Stimulated activated naive CD8-positive, alpha-beta T cell treated with anti-CD3 and anti-CD28 coated beads, Interleukin-15, Interleukin-2, amounts not matched to agents 100 ng/mL and 50 ng/mL, for 24 hours (primary cell): ENCODE measurements around the gene MNT.
A peak's percentile ranks its signal among the peaks of the same experiment; 100 is the strongest.
"Not testable (repeated sequence)": the region's sequence is repeated elsewhere in the genome, so short reads cannot be mapped to it uniquely, and the experiment has no call there.

Source experiments
- H3K27ac Mint-ChIP-seq: one replicate; pipeline ENCODE4 v1.8.0; 2021; ENCODE audit warnings: mild to moderate bottlenecking, mixed read lengths
- H3K27me3 Mint-ChIP-seq: one replicate; pipeline ENCODE4 v1.8.0; 2021; ENCODE audit warnings: mixed read lengths
- H3K36me3 Mint-ChIP-seq: one replicate; pipeline ENCODE4 v1.8.0; 2021; ENCODE audit warnings: low read depth, mixed read lengths
- H3K4me1 Mint-ChIP-seq: one replicate; pipeline ENCODE4 v1.8.0; 2021; ENCODE audit warnings: low read depth, mixed read lengths
- H3K4me3 Mint-ChIP-seq: one replicate; pipeline ENCODE4 v1.8.0; 2021; ENCODE audit warnings: mild to moderate bottlenecking, mixed read lengths
- H3K9me3 Mint-ChIP-seq: one replicate; pipeline ENCODE4 v1.8.0; 2021; ENCODE audit warnings: mixed read lengths

The MNT gene

GRCh38 chr17:2400877-2401425 is at the start of gene MNT:
MNT (minus strand) TSS chr17:2401060; CDS start chr17:2400712, 348 bp downstream.
- peak within 1 kb of the TSS; percentile 94 for H3K4me3 Mint-ChIP-seq
- H3K9me3 Mint-ChIP-seq: no peaks in the 10 kb centered on the region
- H3K27ac Mint-ChIP-seq: peak within 1 kb of the TSS; percentile 99
- peaks cover 58% of the 10 kb centered on the region for H3K4me1 Mint-ChIP-seq
- peaks cover 5% of the 10 kb centered on the region for H3K36me3 Mint-ChIP-seq
- no peaks in the 10 kb centered on the region for H3K27me3 Mint-ChIP-seq

- peaks cover 47% of the 10 kb centered on the region for H3K36me3 Mint-ChIP-seq
- H3K4me3 Mint-ChIP-seq: no peak overlapping the region
- H3K9me3 Mint-ChIP-seq: peaks cover 5% of the 10 kb centered on the region
- H3K27me3 Mint-ChIP-seq: no peaks in the 10 kb centered on the region
- peaks cover 15% of the 10 kb centered on the region for H3K4me1 Mint-ChIP-seq
- H3K27ac Mint-ChIP-seq: no peak overlapping the region
These were observed 49.3 kb upstream of the MNT start for GRCh38 chr17:2450016-2450650.

DNA sequence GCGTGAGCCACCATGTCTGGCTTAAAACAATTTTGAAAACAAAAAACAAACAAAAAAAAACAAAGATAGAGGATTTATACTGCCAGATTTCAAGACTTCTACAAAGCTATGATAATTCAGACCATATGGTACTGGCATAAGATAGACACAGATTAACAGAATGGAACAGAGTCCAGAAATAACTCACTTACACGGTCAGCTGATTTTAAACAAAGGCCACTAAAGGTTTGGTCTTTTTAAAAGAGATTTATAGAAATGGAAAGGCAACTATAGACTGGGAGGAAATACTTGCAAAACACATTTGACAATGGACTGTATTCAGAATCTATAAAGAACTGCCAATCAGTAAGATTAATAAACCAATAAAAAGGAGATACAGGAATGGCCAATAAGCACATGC is 48.6 kb upstream of the MNT start:
- H3K4me3 Mint-ChIP-seq: no peak overlapping the region
- H3K27ac Mint-ChIP-seq: no peak overlapping the region
- peaks cover 15% of the 10 kb centered on the region for H3K4me1 Mint-ChIP-seq
- peaks cover 49% of the 10 kb centered on the region for H3K36me3 Mint-ChIP-seq
- H3K9me3 Mint-ChIP-seq: peaks cover 5% of the 10 kb centered on the region
- no peaks in the 10 kb centered on the region for H3K27me3 Mint-ChIP-seq

- H3K27ac Mint-ChIP-seq, H3K4me1 Mint-ChIP-seq, H3K27me3 Mint-ChIP-seq, H3K9me3 Mint-ChIP-seq, H3K4me3 Mint-ChIP-seq: not testable (repeated sequence)
- peaks cover 39% of the 10 kb centered on the region for H3K36me3 Mint-ChIP-seq
These were observed 46.6 kb upstream of the MNT start for GRCh38 chr17:2447479-2447878.

- H3K27ac Mint-ChIP-seq: no peak overlapping the region
These were observed 44.8 kb upstream of the MNT start for GRCh38 chr17:2445638-2446037.

DNA sequence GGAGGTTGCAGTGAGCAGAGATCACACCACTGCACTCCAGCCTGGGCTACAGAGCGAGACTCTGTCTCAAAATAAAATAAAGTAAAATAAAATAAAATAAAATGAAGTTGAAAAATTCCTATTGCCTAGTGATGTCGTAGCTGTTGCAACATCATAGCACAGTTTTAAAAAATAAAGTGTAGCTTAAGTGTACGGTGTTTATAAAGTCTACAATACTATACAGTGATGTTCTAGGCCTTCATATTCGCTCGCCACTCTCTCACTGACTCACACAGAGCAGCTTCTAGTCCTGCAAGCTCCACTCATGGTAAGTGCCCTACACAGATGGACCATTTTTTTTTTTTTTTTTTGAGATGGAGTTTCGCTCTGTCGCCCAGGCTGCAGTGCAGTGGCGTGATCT is 43.5 kb upstream of the MNT start:
- Mint-ChIP-seq H3K27me3 (no peaks in the 10 kb centered on the region), H3K36me3 (peaks cover 40% of the 10 kb centered on the region), H3K9me3 (peaks cover 5% of the 10 kb centered on the region), H3K27ac (no peak overlapping the region), H3K4me3 (no peak overlapping the region), H3K4me1 (no peaks in the 10 kb centered on the region)

More at GRCh38 chr17:2445638-2446037, 44.8 kb upstream of the MNT start:
- H3K4me3 Mint-ChIP-seq: no peak overlapping the region
- peaks cover 45% of the 10 kb centered on the region for H3K36me3 Mint-ChIP-seq
- no peaks in the 10 kb centered on the region for H3K4me1 Mint-ChIP-seq
- peaks cover 5% of the 10 kb centered on the region for H3K9me3 Mint-ChIP-seq
- H3K27me3 Mint-ChIP-seq: no peaks in the 10 kb centered on the region

DNA sequence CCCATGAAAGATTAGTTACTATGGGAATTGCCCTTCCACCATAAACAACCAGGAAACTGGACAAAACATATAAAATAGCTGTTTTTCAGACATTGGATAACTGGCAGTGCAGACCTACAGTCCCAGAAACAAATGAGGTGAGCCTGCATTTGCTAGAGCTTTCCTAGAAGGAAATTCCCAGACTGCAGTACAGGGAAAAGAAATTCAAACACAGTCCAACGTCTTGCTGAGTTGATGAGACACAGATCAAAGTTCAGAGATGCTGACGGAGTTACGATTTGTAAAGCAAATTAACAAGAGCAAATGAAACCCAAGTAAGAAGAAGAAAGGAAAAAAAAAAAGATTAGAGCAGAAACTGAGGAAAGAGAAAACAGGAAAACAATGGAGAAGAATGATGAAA is 41.3 kb upstream of the MNT start:
- Mint-ChIP-seq H3K27ac (peak overlapping the region; percentile 73), H3K9me3 (peaks cover 5% of the 10 kb centered on the region), H3K36me3 (peaks cover 56% of the 10 kb centered on the region), H3K27me3 (no peaks in the 10 kb centered on the region), H3K4me1 (no peaks in the 10 kb centered on the region), H3K4me3 (no peak overlapping the region)

GRCh38 chr17:2440930-2441329 is 40.1 kb upstream of the MNT start:
- Mint-ChIP-seq H3K27me3 (no peaks in the 10 kb centered on the region), H3K27ac (no peak overlapping the region), H3K4me1 (no peaks in the 10 kb centered on the region), H3K4me3 (no peak overlapping the region), H3K9me3 (peaks cover 1% of the 10 kb centered on the region), H3K36me3 (peaks cover 60% of the 10 kb centered on the region)

- H3K9me3 Mint-ChIP-seq, H3K27ac Mint-ChIP-seq: not testable (repeated sequence)
- peaks cover 59% of the 10 kb centered on the region for H3K36me3 Mint-ChIP-seq
These were observed 39.1 kb upstream of the MNT start for GRCh38 chr17:2439997-2440396.

GRCh38 chr17:2438823-2439222 is 38.0 kb upstream of the MNT start:
- no peaks in the 10 kb centered on the region for H3K9me3 Mint-ChIP-seq
- peaks cover 66% of the 10 kb centered on the region for H3K36me3 Mint-ChIP-seq
- no peak overlapping the region for H3K4me3 Mint-ChIP-seq
- H3K27me3 Mint-ChIP-seq: no peaks in the 10 kb centered on the region
- no peak overlapping the region for H3K27ac Mint-ChIP-seq
- H3K4me1 Mint-ChIP-seq: no peaks in the 10 kb centered on the region

More at GRCh38 chr17:2439997-2440396, 39.1 kb upstream of the MNT start:
- H3K27me3 Mint-ChIP-seq, H3K4me3 Mint-ChIP-seq, H3K4me1 Mint-ChIP-seq: not testable (repeated sequence)

DNA sequence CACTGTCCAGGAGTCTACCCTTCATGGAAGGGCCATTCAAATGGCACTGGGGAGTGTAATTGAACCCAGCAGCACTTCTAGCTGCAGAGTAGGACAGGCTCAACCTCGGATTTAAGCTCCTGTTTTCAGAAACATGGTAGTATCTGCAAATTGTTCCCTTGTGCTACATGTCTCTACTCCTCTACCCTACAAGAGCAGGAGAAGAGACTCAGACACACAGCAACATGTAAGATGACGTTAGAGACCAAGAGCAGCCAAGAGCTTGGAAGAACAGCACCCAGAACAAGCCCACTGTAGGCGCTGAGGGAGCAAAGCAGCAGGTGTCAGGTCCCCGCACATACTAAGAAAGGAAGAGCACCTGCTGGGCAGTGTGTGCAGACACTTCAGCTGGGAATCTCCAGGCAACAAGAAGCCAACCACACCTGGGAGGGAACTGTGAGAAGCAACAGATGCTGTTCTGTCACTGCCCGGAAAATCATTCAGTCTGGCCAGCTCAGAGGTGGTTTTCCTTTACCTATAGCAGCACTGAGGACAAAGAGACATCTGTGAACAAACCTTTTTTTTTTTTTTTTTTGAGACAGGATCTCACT is 35.6 kb upstream of the MNT start:
- Mint-ChIP-seq H3K9me3 (no peaks in the 10 kb centered on the region), H3K4me3 (no peak overlapping the region), H3K36me3 (peaks cover 69% of the 10 kb centered on the region), H3K27me3 (no peaks in the 10 kb centered on the region), H3K4me1 (no peaks in the 10 kb centered on the region), H3K27ac (peak overlapping the region; percentile 40)

- Mint-ChIP-seq H3K27me3 (no peaks in the 10 kb centered on the region), H3K4me3 (no peak overlapping the region), H3K9me3 (no peaks in the 10 kb centered on the region), H3K36me3 (peaks cover 63% of the 10 kb centered on the region), H3K4me1 (no peaks in the 10 kb centered on the region), H3K27ac (no peak overlapping the region)
These were observed 35.0 kb upstream of the MNT start for GRCh38 chr17:2435862-2436261.

GRCh38 chr17:2435181-2435741 is 34.4 kb upstream of the MNT start:
- H3K4me3 Mint-ChIP-seq: no peak overlapping the region
- H3K27me3 Mint-ChIP-seq: no peaks in the 10 kb centered on the region
- peaks cover 57% of the 10 kb centered on the region for H3K36me3 Mint-ChIP-seq
- H3K9me3 Mint-ChIP-seq: no peaks in the 10 kb centered on the region
- no peaks in the 10 kb centered on the region for H3K4me1 Mint-ChIP-seq
- no peak overlapping the region for H3K27ac Mint-ChIP-seq

DNA sequence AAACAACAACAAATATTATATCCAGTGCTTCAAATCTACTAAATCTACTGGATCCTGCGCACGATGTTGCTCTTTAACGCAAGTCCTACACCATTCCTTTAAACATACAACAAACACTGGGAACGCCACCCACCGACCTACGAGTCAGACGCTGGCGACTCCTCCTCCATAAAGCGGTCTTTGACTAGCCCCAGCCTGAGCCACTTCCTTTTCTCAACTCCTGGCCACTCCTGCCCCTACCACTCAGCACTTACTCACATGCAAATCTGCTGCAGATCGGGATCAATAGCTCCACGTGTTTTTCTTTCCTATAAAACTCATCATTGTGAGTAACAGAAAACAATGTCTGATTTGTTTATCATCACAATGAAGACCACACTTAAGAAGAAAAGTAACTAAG is 32.8 kb upstream of the MNT start:
- Mint-ChIP-seq H3K27ac (peak overlapping the region; percentile 48), H3K9me3 (no peaks in the 10 kb centered on the region), H3K4me1 (no peaks in the 10 kb centered on the region), H3K27me3 (no peaks in the 10 kb centered on the region), H3K4me3 (no peak overlapping the region), H3K36me3 (peaks cover 49% of the 10 kb centered on the region)

DNA sequence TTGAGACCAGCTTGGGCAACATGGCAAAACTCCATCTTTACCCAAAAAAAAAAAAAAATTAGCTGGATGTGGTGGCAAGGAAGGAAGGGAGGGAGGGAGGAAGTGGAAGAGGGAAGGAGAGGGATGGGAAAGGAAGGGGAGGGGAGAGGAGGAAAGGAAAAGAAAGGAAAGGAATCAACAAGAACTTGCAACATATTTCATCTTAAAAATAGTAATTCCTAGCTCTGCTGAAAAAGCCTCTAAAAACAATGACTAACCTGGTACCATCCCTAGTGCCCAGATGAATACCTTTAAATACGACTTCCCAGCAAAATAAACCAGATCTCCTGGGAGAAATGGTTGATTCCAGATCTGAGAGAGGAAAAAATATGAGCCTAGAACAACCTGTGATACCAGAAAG is 27.1 kb upstream of the MNT start:
- Mint-ChIP-seq H3K4me1 (no peaks in the 10 kb centered on the region), H3K27ac (no peak overlapping the region), H3K4me3 (no peak overlapping the region), H3K9me3 (no peaks in the 10 kb centered on the region), H3K27me3 (no peaks in the 10 kb centered on the region), H3K36me3 (peaks cover 23% of the 10 kb centered on the region)
